Breast epithelium (tissue), 4 donors: ENCODE data around the gene TBL3. TPM values are rescaled to one million over a fixed set of nuclear protein-coding genes. Genes with fewer than 3 reads are reported as not detected.
A peak's percentile ranks its signal among the peaks of the same experiment; 100 is the strongest.

Experiments
- DNase-seq, 2 donors: peaks; one replicate each; pipeline ENCODE4 v3.0.0-alpha.2; 2019; ENCODE audit warnings: low spot score in 2 of 2
- H3K27ac ChIP-seq, 2 donors: fragments of 200-600 bp; sonication (generic) in 1 of 2; one replicate each; pipeline ENCODE4 v1.5.1; 2016 to 2019; ENCODE audit warnings: mild to moderate bottlenecking in 1 of 2
- H3K27me3 ChIP-seq, 2 donors: fragments of 200-600 bp; sonication (generic) in 1 of 2; one replicate each; pipeline versions ENCODE4 v1.5.1 to v1.6.0; 2017 to 2019; ENCODE audit warnings: control low read depth in 1 of 2, mild to moderate bottlenecking in 1 of 2
- H3K36me3 ChIP-seq: fragments of 200-600 bp; one replicate; pipeline ENCODE4 v1.5.1; 2019
- H3K4me1 ChIP-seq, 2 donors: fragments of 200-600 bp; sonication (generic); one replicate each; pipeline ENCODE4 v1.5.1; 2016 to 2019; ENCODE audit warnings: control low read depth in 1 of 2
- H3K4me3 ChIP-seq, 3 donors: fragments of 200-600 bp; sonication (generic); 1 replicate in 2 of 3; 2 replicates in 1 of 3; pipeline ENCODE4 v1.5.1; 2016 to 2019; ENCODE audit warnings: mild to moderate bottlenecking in 3 of 3, moderate library complexity in 2 of 3
- H3K9me3 ChIP-seq, 2 donors: fragments of 200-600 bp; sonication (generic) in 1 of 2; one replicate each; pipeline ENCODE4 v1.5.1; 2016 to 2019; ENCODE audit warnings: control low read depth in 1 of 2
- CTCF ChIP-seq, 3 donors: fragments of 450-650 bp; IDR thresholded peaks; one replicate each; pipeline ENCODE4 v1.5.1; 2016 to 2017; ENCODE audit warnings: antibody characterized with exemption in 3 of 3, mild to moderate bottlenecking in 3 of 3, moderate library complexity in 3 of 3
- POLR2A ChIP-seq: fragments of 450-650 bp; IDR thresholded peaks from one replicate; pipeline ENCODE4 v1.6.1; 2016; ENCODE audit warnings: antibody characterized with exemption, mild to moderate bottlenecking, moderate library complexity
- POLR2AphosphoS5 ChIP-seq, 3 donors: sonication (generic); formaldehyde crosslinking; IDR thresholded peaks; one replicate each; pipeline ENCODE4 v1.6.1; 2017; ENCODE audit warnings: antibody characterized with exemption in 3 of 3
- intact Hi-C: fragments of 100-400 bp; cut with DNase I; formaldehyde crosslinking; loops from one replicate; pipeline ENCODE4 v1.15.1; 2023; ENCODE audit warnings: low total_unique reads
- total RNA-seq, 3 donors: library from RNA; depleted of rRNA; stranded (reverse); fragments of >200 nt; gene quantifications; one replicate each; pipeline ENCODE4 v1.1.0, GENCODE V29; 2016

The TBL3 gene
- total RNA-seq, 3 donors from 2014 or later: 32.9 to 42.3 (median 33.1) TPM

GRCh38 chr16:2003231-2003826, 31.5 kb downstream of the TBL3 start:
- peaks cover 12% of the 10 kb centered on the region for H3K36me3 ChIP-seq
- TF ChIP-seq POLR2A (no peak), POLR2AphosphoS5 (IDR thresholded peaks at IDR 0.05) (no peak), CTCF (IDR thresholded peaks at IDR 0.05) (no peak)
- no peak for DNase-seq
- intact Hi-C loops: no loop called here
- H3K4me3 ChIP-seq: no peak overlapping the region
- H3K27ac ChIP-seq: no peak overlapping the region
- peaks cover 13 to 30% of the 10 kb centered on the region in 2 donors for H3K4me1 ChIP-seq
- H3K27me3 ChIP-seq: no peaks in the 10 kb centered on the region
- no peaks in the 10 kb centered on the region for H3K9me3 ChIP-seq

- peaks cover 12% of the 10 kb centered on the region for H3K36me3 ChIP-seq
- peaks cover 13 to 30% of the 10 kb centered on the region in 2 donors for H3K4me1 ChIP-seq
- DNase-seq: peak; percentile 74 to 89
- H3K4me3 ChIP-seq: peak overlapping the region in 2 of 3 donors; percentile 2 to 17
- no peak overlapping the region for H3K27ac ChIP-seq
- TF ChIP-seq POLR2AphosphoS5 (IDR thresholded peaks at IDR 0.05) (no peak), CTCF (IDR thresholded peaks at IDR 0.05) (peak; percentile 80 to 91 (median 84))
- intact Hi-C loops: no loop called here
- H3K27me3 ChIP-seq: no peaks in the 10 kb centered on the region
- H3K9me3 ChIP-seq: no peaks in the 10 kb centered on the region
Observed at GRCh38 chr16:2003827-2004641, 32.2 kb downstream of the TBL3 start.

GRCh38 chr16:2004795-2005517, 33.1 kb downstream of the TBL3 start:
- DNase-seq: no peak
- Histone ChIP-seq H3K36me3 (peaks cover 12% of the 10 kb centered on the region), H3K9me3 (no peaks in the 10 kb centered on the region), H3K27me3 (no peaks in the 10 kb centered on the region), H3K4me3 (no peak overlapping the region), H3K4me1 (peaks cover 13 to 30% of the 10 kb centered on the region in 2 donors), H3K27ac (no peak overlapping the region)
- TF ChIP-seq CTCF (IDR thresholded peaks at IDR 0.05): no peak
- no peak for TF ChIP-seq POLR2AphosphoS5 (IDR thresholded peaks at IDR 0.05)
- TF ChIP-seq POLR2A: no peak
- intact Hi-C loops: loop anchor here (5.0 kb wide), 1 partner anchor 1798 kb away; no protein-coding TSS in a partner anchor

- intact Hi-C loops: loop anchor here (5.0 kb wide), 1 partner anchor 1798 kb away; no protein-coding TSS in a partner anchor
- Histone ChIP-seq H3K27ac (no peak overlapping the region), H3K27me3 (no peaks in the 10 kb centered on the region), H3K36me3 (peaks cover 12% of the 10 kb centered on the region), H3K9me3 (no peaks in the 10 kb centered on the region), H3K4me1 (peaks cover 13 to 30% of the 10 kb centered on the region in 2 donors), H3K4me3 (no peak overlapping the region)
- DNase-seq: no peak
- TF ChIP-seq CTCF (IDR thresholded peaks at IDR 0.05) (no peak), POLR2A (no peak), POLR2AphosphoS5 (IDR thresholded peaks at IDR 0.05) (no peak)
Observed at GRCh38 chr16:2005646-2006045, 33.8 kb downstream of the TBL3 start.
